ENCODE results near the gene SPAG5. TPM values are rescaled to one million over a fixed set of nuclear protein-coding genes. Genes with fewer than 3 reads are reported as not detected.
A peak's percentile ranks its signal among the peaks of the same experiment; 100 is the strongest.

The SPAG5 gene
- total and polyA plus RNA-seq, 8 donors, result 1.2 to 48.7 (median 8.4) TPM

DNA sequence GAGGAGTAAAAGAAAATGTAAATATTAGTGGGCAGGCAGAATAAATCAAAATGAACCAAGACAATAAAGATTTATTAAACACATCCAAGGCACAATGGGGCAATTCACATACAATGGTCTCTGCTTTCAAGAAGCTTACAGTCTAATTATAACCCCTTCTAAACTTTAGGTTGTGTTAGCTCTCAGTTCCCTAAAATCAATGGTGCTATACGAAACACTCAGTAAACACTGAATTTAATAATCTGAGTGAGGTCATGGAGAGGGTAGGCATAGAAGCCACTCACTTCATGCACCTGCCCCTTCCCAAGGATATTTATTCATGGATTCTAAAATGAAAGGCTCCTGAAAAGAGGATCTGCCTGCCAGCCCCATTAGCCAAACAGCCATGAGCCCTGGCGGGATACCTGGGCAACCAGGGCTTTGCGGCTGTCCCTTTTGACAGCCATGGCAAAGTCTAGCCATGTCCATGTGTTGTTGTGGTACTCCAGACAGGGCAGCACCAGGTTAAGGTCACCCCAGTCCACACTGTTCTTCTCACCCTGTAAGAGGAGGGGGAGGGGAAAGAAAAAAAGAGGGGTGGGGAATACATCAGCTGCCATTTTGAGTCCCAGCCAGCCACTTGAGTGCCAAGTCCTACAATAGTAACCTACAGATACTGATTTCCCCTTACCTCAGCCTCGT lies 16.6 kb upstream of the SPAG5 start:
- 87 to 92% (median 91%) methylated on average over 4 of the region's 4 CpGs for WGBS, 5 donors
- H3K36me3 ChIP-seq, result peaks cover 62 to 88% (median 88%) of the 10 kb centered on the region in 4 donors
- no peak overlapping the region for H3K27ac ChIP-seq
- no peaks in the 10 kb centered on the region for H3K27me3 ChIP-seq
- no peak overlapping the region for H3K4me3 ChIP-seq
- H3K9me3 ChIP-seq, result no peaks in the 10 kb centered on the region
- no peak for TF ChIP-seq EP300 (IDR thresholded peaks at IDR 0.05)
- no peak for TF ChIP-seq CTCF (IDR thresholded peaks at IDR 0.05)
- no peak for TF ChIP-seq POLR2A (IDR thresholded peaks at IDR 0.05)
- no peak for TF ChIP-seq POLR2AphosphoS5 (IDR thresholded peaks at IDR 0.05)
- DNase-seq, result no peak
- peaks cover 0 to 14% (median 4%) of the 10 kb centered on the region in 4 donors for H3K4me1 ChIP-seq
- intact Hi-C loops (cut with DNase I; ENCODE audit: low total_unique reads), result no loop called here

DNA sequence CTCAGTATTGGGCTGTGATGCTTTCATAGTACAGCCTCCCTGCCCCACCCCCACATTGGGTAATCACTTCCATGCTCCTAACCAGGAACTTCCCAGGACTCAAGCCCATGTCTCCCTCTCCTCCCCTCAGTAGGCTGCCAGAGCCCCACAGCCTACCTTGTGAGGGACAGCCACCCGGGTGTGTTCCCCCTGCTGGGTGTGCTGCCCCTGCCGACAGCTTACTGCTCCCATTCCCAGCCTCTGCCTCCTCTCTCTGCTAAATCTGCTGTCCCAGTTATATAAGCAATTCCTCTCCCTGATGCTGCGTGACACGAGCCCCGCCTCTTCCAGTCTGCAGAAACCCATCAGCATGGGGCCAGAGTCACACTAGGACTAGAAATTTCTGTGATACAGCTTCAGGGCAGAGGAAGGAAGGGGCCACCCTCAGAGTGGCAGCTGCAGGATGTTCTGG lies 15.1 kb upstream of the SPAG5 start, which contains the start of gene RSKR:
TSS of gene RSKR (minus strand) at position 255 of the 451 bp plus-strand sequence. CDS start at position 231, 24 bp downstream.
- TF ChIP-seq CTCF (IDR thresholded peaks at IDR 0.05) (no peak), POLR2AphosphoS5 (IDR thresholded peaks at IDR 0.05) (no peak), EP300 (IDR thresholded peaks at IDR 0.05) (no peak), POLR2A (IDR thresholded peaks at IDR 0.05) (no peak)
- Histone ChIP-seq H3K27ac (no peak within 1 kb of the TSS), H3K36me3 (peaks cover 48 to 80% (median 76%) of the 10 kb centered on the region in 4 donors), H3K27me3 (no peaks in the 10 kb centered on the region), H3K4me3 (no peak within 1 kb of the TSS), H3K4me1 (peaks cover 0 to 14% (median 4%) of the 10 kb centered on the region in 4 donors), H3K9me3 (no peaks in the 10 kb centered on the region)
- DNase-seq, result peak in 1 of 2 donors; percentile 9
- WGBS, 5 donors, result 67 to 86% (median 82%) methylated on average over 5 of the region's 5 CpGs
- intact Hi-C loops (cut with DNase I; ENCODE audit: low total_unique reads), result no loop called here

DNA sequence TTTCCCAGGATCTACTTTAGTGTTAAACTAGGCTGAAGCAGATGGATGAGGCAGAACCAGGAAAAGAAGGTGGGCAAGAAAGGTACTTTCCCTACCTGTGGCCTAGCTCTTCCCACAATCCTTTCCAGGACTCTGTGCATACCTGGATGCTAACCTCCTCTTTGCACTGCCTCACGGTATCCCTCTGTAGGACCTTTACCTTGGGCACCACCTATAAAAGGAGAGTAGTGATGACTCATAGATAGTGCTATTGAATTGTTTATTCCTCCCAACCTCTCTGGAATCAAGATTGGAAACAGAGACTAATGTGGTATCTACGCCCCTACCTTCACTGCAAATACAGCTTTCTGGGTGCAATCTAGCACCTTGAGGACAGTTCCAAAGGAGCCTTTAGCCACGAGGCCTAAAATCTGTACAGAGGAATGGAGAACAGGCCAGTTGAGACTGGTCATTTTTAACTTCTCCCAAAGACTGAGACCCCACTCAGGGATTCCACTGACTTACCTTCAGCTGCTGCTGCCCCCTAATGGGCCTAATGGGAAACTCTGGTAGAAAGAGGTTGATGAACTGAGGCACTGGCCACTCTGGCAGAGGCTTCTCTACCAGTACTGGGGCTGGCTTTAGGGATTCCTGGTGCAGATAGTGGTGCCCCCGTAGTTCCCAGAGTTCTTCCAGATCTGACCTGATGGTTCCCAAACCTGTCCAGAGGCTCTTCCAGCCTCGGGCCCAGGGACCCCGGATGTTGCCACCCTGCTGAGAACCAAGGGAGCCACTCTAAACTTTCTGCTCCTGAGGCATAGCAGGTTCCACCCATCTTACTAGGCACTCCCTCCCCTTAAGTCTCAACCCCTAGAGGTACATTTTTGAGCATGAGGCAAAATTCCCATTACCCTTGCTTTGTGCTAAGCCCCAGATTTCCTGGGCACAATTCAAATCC lies 14.4 kb upstream of the SPAG5 start:
- peak; percentile 33 to 63 for DNase-seq
- H3K9me3 ChIP-seq, result no peaks in the 10 kb centered on the region
- TF ChIP-seq CTCF (IDR thresholded peaks at IDR 0.05), result peak in 5 of 7 experiments; percentile 31 to 62 (median 38)
- TF ChIP-seq POLR2A (IDR thresholded peaks at IDR 0.05), result no peak
- TF ChIP-seq POLR2AphosphoS5 (IDR thresholded peaks at IDR 0.05), result no peak
- TF ChIP-seq EP300 (IDR thresholded peaks at IDR 0.05), result no peak
- peaks cover 0 to 14% (median 4%) of the 10 kb centered on the region in 4 donors for H3K4me1 ChIP-seq
- no peaks in the 10 kb centered on the region for H3K27me3 ChIP-seq
- 62 to 79% (median 74%) methylated on average over 3 to 6 of the region's 6 CpGs for whole genome bisulfite sequencing, 5 donors
- no peak overlapping the region for H3K4me3 ChIP-seq
- intact Hi-C loops (cut with DNase I; ENCODE audit: low total_unique reads), result no loop called here
- no peak overlapping the region for H3K27ac ChIP-seq
- H3K36me3 ChIP-seq, result peaks cover 41 to 73% (median 68%) of the 10 kb centered on the region in 4 donors

GRCh38 chr17:28612531-28612930 lies 13.7 kb upstream of the SPAG5 start:
- intact Hi-C loops (cut with DNase I; ENCODE audit: low total_unique reads), result no loop called here
- Histone ChIP-seq H3K27me3 (no peaks in the 10 kb centered on the region), H3K4me3 (no peak overlapping the region), H3K27ac (no peak overlapping the region), H3K36me3 (peaks cover 34 to 66% (median 62%) of the 10 kb centered on the region in 4 donors), H3K9me3 (no peaks in the 10 kb centered on the region), H3K4me1 (peaks cover 0 to 14% (median 4%) of the 10 kb centered on the region in 4 donors)
- no peak for DNase-seq
- TF ChIP-seq CTCF (IDR thresholded peaks at IDR 0.05), result no peak
- TF ChIP-seq POLR2A (IDR thresholded peaks at IDR 0.05), result no peak
- no peak for TF ChIP-seq EP300 (IDR thresholded peaks at IDR 0.05)
- TF ChIP-seq POLR2AphosphoS5 (IDR thresholded peaks at IDR 0.05), result no peak
- WGBS, 5 donors, result 40 to 69% (median 59%) methylated on average over 2 of the region's 2 CpGs
